GM12878 (cell line): Measurements from ENCODE around the gene MYL7. TPM values are rescaled to one million over a fixed set of nuclear protein-coding genes. Genes with fewer than 3 reads are reported as not detected.
A peak's percentile ranks its signal among the peaks of the same experiment; 100 is the strongest.

Source experiments
- ATAC-seq: fragments of 200-7000 bp; cut with Tn5 transposase; 3 replicates; pipeline ENCODE4 v1.9.1; 2020; ENCODE audit warnings: mild to moderate bottlenecking, moderate library complexity
- BruUV-seq: library from RNA; stranded (reverse); fragments of 400-500 nt; replicated peaks from 2 replicates; lab custom pipeline; 2021; lab: Mats Ljungman, UMichigan
- CTCF ChIA-PET: fragments of 300-600 bp; sonication (Branson Sonifier 250); formaldehyde crosslinking; extraction: SDS; loops from one replicate; lab custom pipeline; 2021; ENCODE audit warnings: inconsistent platforms; lab: Yijun Ruan, JAX
- POLR2A ChIA-PET: fragments of 350-600 bp; formaldehyde crosslinking; extraction: SDS; loops from one replicate; lab custom pipeline; 2021; ENCODE audit warnings: inconsistent platforms; lab: Charles Lee
- RAD21 ChIA-PET: fragments of 300-600 bp; sonication (Branson Sonifier 250); formaldehyde crosslinking; loops from one replicate; lab custom pipeline; 2023; ENCODE audit warnings: antibody characterized with exemption; ENCODE audit not compliant: unreplicated experiment; lab: Charles Lee
- SMC1A ChIA-PET: fragments of 300-600 bp; sonication (Branson Sonifier 250); formaldehyde crosslinking; loops from one replicate; lab custom pipeline; 2023; ENCODE audit not compliant: unreplicated experiment, uncharacterized antibody; lab: Charles Lee
- DNase-seq: peaks from one replicate; pipeline ENCODE4 v3.0.0-alpha.2; 2011; ENCODE audit warnings: low read depth, low spot score
- FAIRE-seq: peaks from 3 replicates; lab custom pipeline; 2011; peaks lifted over from hg19 to GRCh38; lab: Jason Lieb, UNC
- H2AFZ ChIP-seq: 2 replicates; pipeline ENCODE4 v1.6.0; 2011; ENCODE audit warnings: low read depth, low read length, control low read depth; ENCODE audit not compliant: control insufficient read depth
- H3K27ac ChIP-seq: 2 replicates; pipeline ENCODE4 v1.5.1; 2011; ENCODE audit warnings: control low read depth; ENCODE audit not compliant: control insufficient read depth, insufficient read depth
- H3K27me3 ChIP-seq, 2 experiments: replicated peaks in 1 of 2; 2 replicates each; pipeline versions ENCODE4 v1.6.0 to v1.6.1; 2011; ENCODE audit warnings: low read length in 1 of 2; ENCODE audit not compliant: control insufficient read depth in 2 of 2, insufficient read depth in 2 of 2
- H3K36me3 ChIP-seq, 2 experiments: 2 replicates each; pipeline ENCODE4 v1.5.1; 2011; ENCODE audit warnings: low read length in 1 of 2; ENCODE audit not compliant: control insufficient read depth in 2 of 2, insufficient read depth in 2 of 2
- H3K4me1 ChIP-seq: 2 replicates; pipeline ENCODE4 v1.6.1; 2011; ENCODE audit warnings: mild to moderate bottlenecking, low read length, moderate library complexity, mixed read lengths; ENCODE audit not compliant: control insufficient read depth, insufficient read depth
- H3K4me2 ChIP-seq: 2 replicates; pipeline ENCODE4 v1.6.0; 2011; ENCODE audit warnings: control low read depth; ENCODE audit not compliant: control insufficient read depth, insufficient read depth
- H3K4me3 ChIP-seq: fragments of 200-600 bp; sonication (generic); 2 replicates; pipeline ENCODE4 v1.5.1; 2016
- H3K79me2 ChIP-seq: 2 replicates; pipeline ENCODE4 v1.6.0; 2011; ENCODE audit warnings: low read length; ENCODE audit not compliant: control insufficient read depth, insufficient read depth
- H3K9ac ChIP-seq: 2 replicates; pipeline ENCODE4 v1.8.0; 2011; ENCODE audit warnings: low read length, control low read depth, mixed read lengths; ENCODE audit not compliant: control insufficient read depth, insufficient read depth
- H3K9me3 ChIP-seq: replicated peaks from 3 replicates; pipeline ENCODE4 v1.5.1; 2011; ENCODE audit warnings: mild to moderate bottlenecking, low read length; ENCODE audit not compliant: control insufficient read depth, insufficient read depth
- H4K20me1 ChIP-seq: 2 replicates; pipeline ENCODE4 v1.6.0; 2011; ENCODE audit not compliant: control insufficient read depth, insufficient read depth
- BACH1 ChIP-seq: fragments of 450-650 bp; IDR thresholded peaks from 2 replicates; pipeline ENCODE4 v1.6.1; 2017; ENCODE audit warnings: mild to moderate bottlenecking, borderline replicate concordance
- BRCA1 ChIP-seq: IDR thresholded peaks from 2 replicates; pipeline ENCODE4 v1.6.1; 2011; ENCODE audit warnings: low read depth, low read length, improper control_type of control experiment
- CHD4 ChIP-seq: fragments of 200-600 bp; sonication (generic); IDR thresholded peaks from 2 replicates; pipeline ENCODE4 v1.6.1; 2016; ENCODE audit warnings: mild to moderate bottlenecking
- CREB1 ChIP-seq: IDR thresholded peaks from 2 replicates; pipeline ENCODE4 v1.6.1; 2012; ENCODE audit warnings: low read depth, mild to moderate bottlenecking, inconsistent platforms
- EP300 ChIP-seq, 2 experiments: fragments of 150-350 bp in 1 of 2; IDR thresholded peaks; 2 replicates each; pipeline ENCODE4 v1.6.1; 2011 to 2012; ENCODE audit warnings: low read depth in 2 of 2, low read length in 2 of 2, borderline replicate concordance in 1 of 2, improper control_type of control experiment in 1 of 2, inconsistent platforms in 1 of 2; ENCODE audit not compliant: control insufficient read depth in 1 of 2
- FOXK2 ChIP-seq: fragments of 450-650 bp; IDR thresholded peaks from 2 replicates; pipeline ENCODE4 v1.6.1; 2017; ENCODE audit warnings: mild to moderate bottlenecking, moderate library complexity
- KLF5 ChIP-seq: fragments of 450-650 bp; IDR thresholded peaks from 2 replicates; pipeline ENCODE4 v1.6.1; 2014; ENCODE audit warnings: mild to moderate bottlenecking; ENCODE audit not compliant: partially characterized antibody
- RBBP5 ChIP-seq: fragments of 200-600 bp; sonication (generic); conservative IDR thresholded peaks from 2 replicates; pipeline ENCODE4 v1.6.1; 2016
- RCOR1 ChIP-seq: conservative IDR thresholded peaks from 2 replicates; pipeline ENCODE4 v1.6.1; 2012; ENCODE audit warnings: low read depth, low read length, improper control_type of control experiment
- SIN3A ChIP-seq: IDR thresholded peaks from 2 replicates; pipeline ENCODE4 v1.6.1; 2012; ENCODE audit warnings: low read depth, low read length, improper control_type of control experiment
- SMAD1 ChIP-seq: fragments of 450-650 bp; IDR thresholded peaks from 2 replicates; pipeline ENCODE4 v1.6.1; 2018; ENCODE audit warnings: mild to moderate bottlenecking, low read depth; ENCODE audit not compliant: partially characterized antibody
- SUZ12 ChIP-seq: fragments of 200-600 bp; sonication (generic); IDR thresholded peaks from one replicate; pipeline ENCODE4 v1.6.1; 2018; ENCODE audit warnings: antibody characterized with exemption, mild to moderate bottlenecking; ENCODE audit not compliant: unreplicated experiment
- YBX1 ChIP-seq: fragments of 450-650 bp; IDR thresholded peaks from 2 replicates; pipeline ENCODE4 v1.6.1; 2016; ENCODE audit warnings: antibody characterized with exemption
- WGBS: methylation state at CpG from one replicate; pipeline ENCODE4 v1.1.6; 2016; ENCODE audit warnings: low lambda C conversion rate; ENCODE audit not compliant: insufficient replicate concordance, insufficient coverage; ENCODE audit errors: missing lambda C conversion rate; 5-methylcytosine and 5-hydroxymethylcytosine counted together
- in situ Hi-C: fragments of 300-500 bp; cut with MboI; formaldehyde crosslinking; loops from 9 replicates; pipeline ENCODE4 v1.14.3; 2018; ENCODE audit warnings: mixed read lengths
- intact Hi-C: fragments of 100-400 bp; cut with micrococcal nuclease; formaldehyde crosslinking; loops from one replicate; pipeline ENCODE4 v1.14.2; 2022; ENCODE audit not compliant: unreplicated experiment
- polyA plus RNA-seq, 11 experiments: library from polyadenylated mRNA; depleted of rRNA in 4 of 11; unstranded in 6 of 11; stranded (reverse) in 5 of 11; fragments of >200 nt; fragmentation: Nextera tagmentation in 4 of 11; fragmentation: Illumina TruSeq in 1 of 11; extraction: Ambion mirVana in 4 of 11; extraction: Trizol in 1 of 11; gene quantifications; 1 replicate in 1 of 11; 2 replicates in 10 of 11; pipeline versions ENCODE4 v1.2.1 to v1.2.3, GENCODE V29; 2011 to 2016; ENCODE audit warnings: inconsistent platforms in 2 of 11, missing spikeins in 2 of 11, low read depth in 1 of 11
- total RNA-seq, 4 experiments: library from RNA; depleted of rRNA in 3 of 4; stranded (reverse); fragments of >200 nt in 3 of 4; fragmentation: Illumina TruSeq in 1 of 4; extraction: Trizol in 1 of 4; gene quantifications; 2 replicates each; pipeline versions ENCODE4 v1.2.1 to v1.2.3, GENCODE V29; 2013 to 2021
- TF ChIP-seq, protein P1 (sequence below): fragments of 450-650 bp; IDR thresholded peaks from 2 replicates; pipeline ENCODE4 v1.6.1; 2017; ENCODE audit warnings: borderline replicate concordance
- TF ChIP-seq, protein P2 (sequence below): IDR thresholded peaks from 2 replicates; pipeline ENCODE4 v1.6.1; 2011; ENCODE audit warnings: mild to moderate bottlenecking, low read depth, low read length, moderate library complexity; ENCODE audit not compliant: insufficient replicate concordance

The MYL7 gene
- total and polyA plus RNA-seq, 10 of the 15 experiments (the other 5 are each of a cell fraction or from before 2014, with no cell fraction given), result 1.9 TPM; not detected in 9

DNA sequence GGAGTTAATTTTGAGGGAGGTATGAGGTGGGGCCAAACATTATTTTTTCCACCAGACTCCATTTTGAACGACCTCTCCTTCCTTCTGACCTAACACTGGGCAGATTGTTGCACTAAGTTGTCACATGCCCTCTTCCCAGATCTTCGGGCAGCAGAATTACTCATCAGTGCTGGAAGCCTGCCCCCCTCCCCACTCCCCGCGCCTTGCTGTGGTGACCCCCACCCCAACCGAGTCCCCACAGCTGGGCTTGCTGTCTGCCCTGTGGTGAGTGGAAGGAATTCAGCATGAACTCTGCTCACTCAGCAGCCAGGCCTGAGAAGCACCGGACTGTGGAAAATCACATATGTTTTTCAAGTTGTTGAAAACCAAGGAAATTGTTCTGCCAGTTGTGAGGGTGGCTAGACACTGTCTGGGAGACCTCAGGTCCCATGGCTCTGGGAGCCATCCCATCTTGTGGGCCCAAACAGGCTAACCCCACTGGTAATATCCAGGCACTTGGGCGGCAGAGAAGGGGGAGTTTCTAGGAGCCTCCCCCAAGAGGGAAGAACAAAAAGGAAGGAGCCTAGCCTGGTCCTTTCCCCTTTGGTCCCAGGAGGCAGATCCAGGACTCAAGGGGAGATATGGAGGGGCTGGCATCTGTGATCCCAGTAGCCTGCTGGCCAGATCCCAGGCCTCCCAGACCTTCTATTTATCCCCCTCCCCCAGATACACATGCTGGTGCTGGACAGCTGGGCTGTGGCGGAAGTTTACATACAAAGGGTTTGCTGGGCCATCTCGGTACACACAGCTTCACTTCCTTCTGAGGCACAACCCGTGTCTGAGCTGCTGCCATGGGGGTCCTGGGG is 40.5 kb downstream of the MYL7 start:
- Histone ChIP-seq H4K20me1 (no peaks in the 10 kb centered on the region), H3K4me3 (no peak overlapping the region), H3K79me2 (no peaks in the 10 kb centered on the region), H3K36me3 (no peaks in the 10 kb centered on the region), H3K27me3 (peaks cover 9 to 12% of the 10 kb centered on the region in 2 experiments), H3K9me3 (no peaks in the 10 kb centered on the region), H3K4me2 (no peak overlapping the region)
- SMC1A ChIA-PET, result no interaction called here
- WGBS, result 35% methylated on average over 10 of the region's 10 CpGs
- no TSS peak for BruUV-seq
- in situ Hi-C loops, result no loop called here
- ATAC-seq, result no peak
- CTCF ChIA-PET, result no interaction called here
- TF ChIP-seq, protein P1, sequence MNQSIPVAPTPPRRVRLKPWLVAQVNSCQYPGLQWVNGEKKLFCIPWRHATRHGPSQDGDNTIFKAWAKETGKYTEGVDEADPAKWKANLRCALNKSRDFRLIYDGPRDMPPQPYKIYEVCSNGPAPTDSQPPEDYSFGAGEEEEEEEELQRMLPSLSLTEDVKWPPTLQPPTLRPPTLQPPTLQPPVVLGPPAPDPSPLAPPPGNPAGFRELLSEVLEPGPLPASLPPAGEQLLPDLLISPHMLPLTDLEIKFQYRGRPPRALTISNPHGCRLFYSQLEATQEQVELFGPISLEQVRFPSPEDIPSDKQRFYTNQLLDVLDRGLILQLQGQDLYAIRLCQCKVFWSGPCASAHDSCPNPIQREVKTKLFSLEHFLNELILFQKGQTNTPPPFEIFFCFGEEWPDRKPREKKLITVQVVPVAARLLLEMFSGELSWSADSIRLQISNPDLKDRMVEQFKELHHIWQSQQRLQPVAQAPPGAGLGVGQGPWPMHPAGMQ, result no peak
- TF ChIP-seq, protein P2, sequence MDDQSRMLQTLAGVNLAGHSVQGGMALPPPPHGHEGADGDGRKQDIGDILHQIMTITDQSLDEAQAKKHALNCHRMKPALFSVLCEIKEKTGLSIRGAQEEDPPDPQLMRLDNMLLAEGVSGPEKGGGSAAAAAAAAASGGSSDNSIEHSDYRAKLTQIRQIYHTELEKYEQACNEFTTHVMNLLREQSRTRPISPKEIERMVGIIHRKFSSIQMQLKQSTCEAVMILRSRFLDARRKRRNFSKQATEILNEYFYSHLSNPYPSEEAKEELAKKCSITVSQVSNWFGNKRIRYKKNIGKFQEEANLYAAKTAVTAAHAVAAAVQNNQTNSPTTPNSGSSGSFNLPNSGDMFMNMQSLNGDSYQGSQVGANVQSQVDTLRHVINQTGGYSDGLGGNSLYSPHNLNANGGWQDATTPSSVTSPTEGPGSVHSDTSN, result no peak
- no peak for TF ChIP-seq RCOR1
- TF ChIP-seq CREB1, result no peak
- TF ChIP-seq BRCA1, result no peak
- no peak for TF ChIP-seq KLF5
- TF ChIP-seq YBX1, result no peak
- no peak for TF ChIP-seq CHD4
- no peak for TF ChIP-seq RBBP5
- TF ChIP-seq EP300 (IDR thresholded peaks at IDR 0.05; ENCODE audit: borderline replicate concordance in 1 of 2, control insufficient read depth in 1 of 2, low read depth in 2 of 2, low read length in 2 of 2), result no peak
- TF ChIP-seq SMAD1, result no peak
- no peak for TF ChIP-seq FOXK2
- no peak for TF ChIP-seq BACH1
- no peak for TF ChIP-seq SUZ12
- no peak for TF ChIP-seq SIN3A
- TF ChIP-seq, all 136 proteins: peak for 0
- Histone ChIP-seq H3K4me1 (peaks cover 14% of the 10 kb centered on the region), H2AFZ (peak overlapping the region; percentile 41), H3K9ac (no peak overlapping the region), H3K27ac (no peak overlapping the region)
- POLR2A ChIA-PET, result no interaction called here
- intact Hi-C loops, result no loop called here
- DNase-seq (no peak), FAIRE-seq (no peak)
- RAD21 ChIA-PET, result no interaction called here
